WTC11 (cell line): ENCODE results near the gene ABCA13. TPM values are rescaled to one million over a fixed set of nuclear protein-coding genes. Genes with fewer than 3 reads are reported as not detected.

ENCODE experiments used
- ATAC-seq: fragments of 200-7000 bp; cut with Tn5 transposase; 2 replicates; pipeline ENCODE4 v1.10.0; 2021; ENCODE audit warnings: mild to moderate bottlenecking, moderate library complexity
- CTCF ChIA-PET: fragments of 300-600 bp; sonication (Branson Sonifier 250); formaldehyde crosslinking; loops from one replicate; lab custom pipeline; 2021; ENCODE audit warnings: antibody characterized with exemption; lab: Charles Lee
- POLR2A ChIA-PET: fragments of 350-600 bp; sonication (Branson Sonifier 250); formaldehyde crosslinking; loops from one replicate; lab custom pipeline; 2021; ENCODE audit warnings: antibody characterized with exemption; lab: Charles Lee
- DNase-seq: peaks from one replicate; pipeline ENCODE4 v3.0.0; 2021; ENCODE audit warnings: low spot score
- H3K27ac Mint-ChIP-seq: 2 replicates; pipeline ENCODE4 v1.8.0; 2021; ENCODE audit warnings: mixed read lengths
- H3K27me3 Mint-ChIP-seq: 2 replicates; pipeline ENCODE4 v1.8.0; 2021; ENCODE audit warnings: low read depth, mild to moderate bottlenecking, moderate library complexity, mixed read lengths
- H3K36me3 Mint-ChIP-seq: 2 replicates; pipeline ENCODE4 v1.8.0; 2021; ENCODE audit warnings: mixed read lengths
- H3K4me1 Mint-ChIP-seq: 2 replicates; pipeline ENCODE4 v1.8.0; 2022; ENCODE audit warnings: mixed read lengths
- H3K4me3 Mint-ChIP-seq: 2 replicates; pipeline ENCODE4 v1.8.0; 2021; ENCODE audit warnings: mild to moderate bottlenecking, moderate library complexity, mixed read lengths
- H3K9me3 Mint-ChIP-seq: 2 replicates; pipeline ENCODE4 v1.8.0; 2021; ENCODE audit warnings: mixed read lengths
- CREB1 ChIP-seq: sonication (generic); formaldehyde crosslinking; IDR thresholded peaks from 2 replicates; pipeline ENCODE4 v1.8.0; 2023; ENCODE audit warnings: mild to moderate bottlenecking, missing genetic modification reagents
- FOXJ3 ChIP-seq: sonication (generic); formaldehyde crosslinking; IDR thresholded peaks from 2 replicates; pipeline ENCODE4 v1.9.0; 2021; ENCODE audit warnings: missing genetic modification reagents, mild to moderate bottlenecking, borderline replicate concordance
- GTF2I ChIP-seq: fragments of 250-450 bp; sonication (Bioruptor Pico); conservative IDR thresholded peaks from 2 replicates; pipeline ENCODE4 v1.4.0; 2021; ENCODE audit warnings: mild to moderate bottlenecking
- JUN ChIP-seq: sonication (generic); formaldehyde crosslinking; IDR thresholded peaks from 2 replicates; pipeline ENCODE4 v1.8.0; 2023; ENCODE audit warnings: mild to moderate bottlenecking, missing genetic modification reagents
- NFATC4 ChIP-seq: fragments of 250-450 bp; sonication (Bioruptor Pico); IDR thresholded peaks from 2 replicates; pipeline ENCODE4 v1.9.0; 2021; ENCODE audit warnings: mild to moderate bottlenecking
- NFE2L1 ChIP-seq: sonication (generic); formaldehyde crosslinking; IDR thresholded peaks from 2 replicates; pipeline ENCODE4 v1.8.1; 2023; ENCODE audit warnings: missing genetic modification reagents
- SP1 ChIP-seq: sonication (generic); formaldehyde crosslinking; conservative IDR thresholded peaks from 2 replicates; pipeline ENCODE4 v1.8.1; 2022; ENCODE audit warnings: missing genetic modification reagents
- ZNF317 ChIP-seq: sonication (generic); formaldehyde crosslinking; IDR thresholded peaks from 2 replicates; pipeline ENCODE4 v1.8.1; 2023; ENCODE audit warnings: low read depth, mild to moderate bottlenecking, moderate library complexity, missing genetic modification reagents, borderline replicate concordance
- ZNF416 ChIP-seq: fragments of 250-450 bp; sonication (Bioruptor Pico); IDR thresholded peaks from 2 replicates; pipeline ENCODE4 v1.9.0; 2021; ENCODE audit warnings: mild to moderate bottlenecking, inconsistent platforms
- total RNA-seq: library from RNA; stranded (reverse); gene quantifications from 3 replicates; pipeline ENCODE4 v1.2.3, GENCODE V29; 2021
- TF ChIP-seq, protein P1 (sequence below): sonication (generic); formaldehyde crosslinking; IDR thresholded peaks from 2 replicates; pipeline ENCODE4 v1.8.0; 2022; ENCODE audit warnings: missing genetic modification reagents
- TF ChIP-seq, protein P2 (sequence below): sonication (generic); formaldehyde crosslinking; IDR thresholded peaks from 2 replicates; pipeline ENCODE4 v1.8.0; 2022; ENCODE audit warnings: mild to moderate bottlenecking, missing genetic modification reagents
- TF ChIP-seq, protein P3 (sequence below): fragments of 250-450 bp; sonication (Bioruptor Pico); IDR thresholded peaks from 2 replicates; pipeline ENCODE4 v1.9.0; 2021; ENCODE audit warnings: mild to moderate bottlenecking
- TF ChIP-seq, protein P4 (sequence below): fragments of 200-600 bp; IDR thresholded peaks from 2 replicates; pipeline ENCODE4 v1.8.0; 2022; ENCODE audit warnings: antibody characterized with exemption
- TF ChIP-seq, protein P5 (sequence below): sonication (generic); formaldehyde crosslinking; conservative IDR thresholded peaks from 2 replicates; pipeline ENCODE4 v1.8.1; 2023; ENCODE audit warnings: mild to moderate bottlenecking, low read depth, missing genetic modification reagents, moderate library complexity
- TF ChIP-seq, protein P6 (sequence below): sonication (generic); formaldehyde crosslinking; IDR thresholded peaks from 2 replicates; pipeline ENCODE4 v1.8.0; 2022; ENCODE audit warnings: mild to moderate bottlenecking, missing genetic modification reagents
- TF ChIP-seq, protein P7 (sequence below): fragments of 250-450 bp; sonication (Bioruptor Pico); IDR thresholded peaks from 2 replicates; pipeline ENCODE4 v2.1.2; 2022; ENCODE audit warnings: mild to moderate bottlenecking, moderate library complexity
- TF ChIP-seq, protein P8 (sequence below): sonication (generic); formaldehyde crosslinking; IDR thresholded peaks from 2 replicates; pipeline ENCODE4 v1.8.0; 2023; ENCODE audit warnings: mild to moderate bottlenecking, missing genetic modification reagents

The ABCA13 gene
- total RNA-seq, 1 experiment from 2014 or later, result 0.04 TPM

DNA sequence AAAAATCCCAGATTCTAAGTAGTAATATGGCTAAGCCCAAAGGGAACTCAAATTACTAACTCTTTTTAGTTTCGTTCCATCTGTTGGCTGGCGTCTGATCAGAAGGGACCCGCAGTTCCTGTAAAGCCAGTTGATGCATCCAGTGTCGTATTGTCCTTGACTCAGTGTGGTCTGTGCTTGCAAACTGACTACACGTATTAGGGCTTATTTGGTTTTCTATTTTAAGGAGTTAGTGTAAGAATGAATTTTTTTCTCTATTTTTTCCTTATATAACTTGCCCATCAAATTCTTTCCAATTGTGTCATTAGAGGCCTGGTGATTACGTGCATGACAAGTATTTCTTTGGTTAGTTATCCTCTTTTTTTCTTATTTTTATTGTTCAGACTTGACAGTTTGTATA lies 9.7 kb downstream of the ABCA13 start (continued):
- TF ChIP-seq, protein P1, sequence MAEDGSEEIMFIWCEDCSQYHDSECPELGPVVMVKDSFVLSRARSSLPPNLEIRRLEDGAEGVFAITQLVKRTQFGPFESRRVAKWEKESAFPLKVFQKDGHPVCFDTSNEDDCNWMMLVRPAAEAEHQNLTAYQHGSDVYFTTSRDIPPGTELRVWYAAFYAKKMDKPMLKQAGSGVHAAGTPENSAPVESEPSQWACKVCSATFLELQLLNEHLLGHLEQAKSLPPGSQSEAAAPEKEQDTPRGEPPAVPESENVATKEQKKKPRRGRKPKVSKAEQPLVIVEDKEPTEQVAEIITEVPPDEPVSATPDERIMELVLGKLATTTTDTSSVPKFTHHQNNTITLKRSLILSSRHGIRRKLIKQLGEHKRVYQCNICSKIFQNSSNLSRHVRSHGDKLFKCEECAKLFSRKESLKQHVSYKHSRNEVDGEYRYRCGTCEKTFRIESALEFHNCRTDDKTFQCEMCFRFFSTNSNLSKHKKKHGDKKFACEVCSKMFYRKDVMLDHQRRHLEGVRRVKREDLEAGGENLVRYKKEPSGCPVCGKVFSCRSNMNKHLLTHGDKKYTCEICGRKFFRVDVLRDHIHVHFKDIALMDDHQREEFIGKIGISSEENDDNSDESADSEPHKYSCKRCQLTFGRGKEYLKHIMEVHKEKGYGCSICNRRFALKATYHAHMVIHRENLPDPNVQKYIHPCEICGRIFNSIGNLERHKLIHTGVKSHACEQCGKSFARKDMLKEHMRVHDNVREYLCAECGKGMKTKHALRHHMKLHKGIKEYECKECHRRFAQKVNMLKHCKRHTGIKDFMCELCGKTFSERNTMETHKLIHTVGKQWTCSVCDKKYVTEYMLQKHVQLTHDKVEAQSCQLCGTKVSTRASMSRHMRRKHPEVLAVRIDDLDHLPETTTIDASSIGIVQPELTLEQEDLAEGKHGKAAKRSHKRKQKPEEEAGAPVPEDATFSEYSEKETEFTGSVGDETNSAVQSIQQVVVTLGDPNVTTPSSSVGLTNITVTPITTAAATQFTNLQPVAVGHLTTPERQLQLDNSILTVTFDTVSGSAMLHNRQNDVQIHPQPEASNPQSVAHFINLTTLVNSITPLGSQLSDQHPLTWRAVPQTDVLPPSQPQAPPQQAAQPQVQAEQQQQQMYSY (CRISPR knock-in tag), result no peak
- TF ChIP-seq, protein P2, sequence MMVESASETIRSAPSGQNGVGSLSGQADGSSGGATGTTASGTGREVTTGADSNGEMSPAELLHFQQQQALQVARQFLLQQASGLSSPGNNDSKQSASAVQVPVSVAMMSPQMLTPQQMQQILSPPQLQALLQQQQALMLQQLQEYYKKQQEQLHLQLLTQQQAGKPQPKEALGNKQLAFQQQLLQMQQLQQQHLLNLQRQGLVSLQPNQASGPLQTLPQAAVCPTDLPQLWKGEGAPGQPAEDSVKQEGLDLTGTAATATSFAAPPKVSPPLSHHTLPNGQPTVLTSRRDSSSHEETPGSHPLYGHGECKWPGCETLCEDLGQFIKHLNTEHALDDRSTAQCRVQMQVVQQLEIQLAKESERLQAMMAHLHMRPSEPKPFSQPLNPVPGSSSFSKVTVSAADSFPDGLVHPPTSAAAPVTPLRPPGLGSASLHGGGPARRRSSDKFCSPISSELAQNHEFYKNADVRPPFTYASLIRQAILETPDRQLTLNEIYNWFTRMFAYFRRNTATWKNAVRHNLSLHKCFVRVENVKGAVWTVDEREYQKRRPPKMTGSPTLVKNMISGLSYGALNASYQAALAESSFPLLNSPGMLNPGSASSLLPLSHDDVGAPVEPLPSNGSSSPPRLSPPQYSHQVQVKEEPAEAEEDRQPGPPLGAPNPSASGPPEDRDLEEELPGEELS (CRISPR knock-in tag), result no peak
- TF ChIP-seq JUN (no peak), GTF2I (CRISPR knock-in tag) (no peak), ZNF416 (CRISPR knock-in tag) (no peak), NFE2L1 (no peak), NFATC4 (CRISPR knock-in tag) (no peak)
- TF ChIP-seq, protein P3, sequence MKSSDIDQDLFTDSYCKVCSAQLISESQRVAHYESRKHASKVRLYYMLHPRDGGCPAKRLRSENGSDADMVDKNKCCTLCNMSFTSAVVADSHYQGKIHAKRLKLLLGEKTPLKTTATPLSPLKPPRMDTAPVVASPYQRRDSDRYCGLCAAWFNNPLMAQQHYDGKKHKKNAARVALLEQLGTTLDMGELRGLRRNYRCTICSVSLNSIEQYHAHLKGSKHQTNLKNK (CRISPR knock-in tag), result no peak
- TF ChIP-seq, protein P4, sequence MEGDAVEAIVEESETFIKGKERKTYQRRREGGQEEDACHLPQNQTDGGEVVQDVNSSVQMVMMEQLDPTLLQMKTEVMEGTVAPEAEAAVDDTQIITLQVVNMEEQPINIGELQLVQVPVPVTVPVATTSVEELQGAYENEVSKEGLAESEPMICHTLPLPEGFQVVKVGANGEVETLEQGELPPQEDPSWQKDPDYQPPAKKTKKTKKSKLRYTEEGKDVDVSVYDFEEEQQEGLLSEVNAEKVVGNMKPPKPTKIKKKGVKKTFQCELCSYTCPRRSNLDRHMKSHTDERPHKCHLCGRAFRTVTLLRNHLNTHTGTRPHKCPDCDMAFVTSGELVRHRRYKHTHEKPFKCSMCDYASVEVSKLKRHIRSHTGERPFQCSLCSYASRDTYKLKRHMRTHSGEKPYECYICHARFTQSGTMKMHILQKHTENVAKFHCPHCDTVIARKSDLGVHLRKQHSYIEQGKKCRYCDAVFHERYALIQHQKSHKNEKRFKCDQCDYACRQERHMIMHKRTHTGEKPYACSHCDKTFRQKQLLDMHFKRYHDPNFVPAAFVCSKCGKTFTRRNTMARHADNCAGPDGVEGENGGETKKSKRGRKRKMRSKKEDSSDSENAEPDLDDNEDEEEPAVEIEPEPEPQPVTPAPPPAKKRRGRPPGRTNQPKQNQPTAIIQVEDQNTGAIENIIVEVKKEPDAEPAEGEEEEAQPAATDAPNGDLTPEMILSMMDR, result no peak

DNA sequence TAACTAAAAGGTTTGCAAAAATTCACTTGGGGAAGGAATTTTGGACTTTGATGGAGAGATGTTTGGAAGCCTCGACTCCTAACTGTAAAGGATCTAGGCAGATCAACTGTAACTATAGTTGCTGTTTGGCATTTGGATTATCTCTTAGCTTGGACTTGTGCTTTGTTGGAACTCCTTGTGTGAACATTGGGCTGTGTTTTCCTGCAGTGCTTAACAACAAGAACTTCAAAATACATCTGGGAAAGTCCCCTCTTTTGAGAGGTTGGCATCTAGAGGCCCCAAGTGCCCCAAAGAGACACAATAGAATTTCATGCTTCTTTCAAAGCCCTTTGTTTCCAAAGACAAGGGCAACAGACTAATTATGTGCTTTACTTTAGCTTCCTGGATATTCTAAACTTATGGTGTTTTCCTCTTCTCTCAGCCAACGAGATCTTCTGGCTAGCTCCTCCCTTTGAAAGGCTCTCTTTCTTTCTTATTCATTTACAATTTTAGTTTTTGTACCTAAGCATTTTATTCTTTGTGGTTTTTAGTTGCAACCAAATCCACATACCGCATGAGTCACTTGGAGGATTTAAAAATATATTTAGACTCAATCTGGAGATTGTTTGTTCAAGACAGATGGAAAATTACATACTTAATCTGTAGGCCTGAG lies 11.6 kb downstream of the ABCA13 start:
- Mint-ChIP-seq H3K27ac (no peak overlapping the region), H3K36me3 (peaks cover 7% of the 10 kb centered on the region), H3K9me3 (peaks cover 24% of the 10 kb centered on the region), H3K4me3 (no peak overlapping the region), H3K4me1 (peaks cover 30% of the 10 kb centered on the region), H3K27me3 (peaks cover 11% of the 10 kb centered on the region)
- no peak for ATAC-seq
- no peak for DNase-seq
- ChIA-PET CTCF (no interaction called here), POLR2A (no interaction called here)
- TF ChIP-seq, protein P5, sequence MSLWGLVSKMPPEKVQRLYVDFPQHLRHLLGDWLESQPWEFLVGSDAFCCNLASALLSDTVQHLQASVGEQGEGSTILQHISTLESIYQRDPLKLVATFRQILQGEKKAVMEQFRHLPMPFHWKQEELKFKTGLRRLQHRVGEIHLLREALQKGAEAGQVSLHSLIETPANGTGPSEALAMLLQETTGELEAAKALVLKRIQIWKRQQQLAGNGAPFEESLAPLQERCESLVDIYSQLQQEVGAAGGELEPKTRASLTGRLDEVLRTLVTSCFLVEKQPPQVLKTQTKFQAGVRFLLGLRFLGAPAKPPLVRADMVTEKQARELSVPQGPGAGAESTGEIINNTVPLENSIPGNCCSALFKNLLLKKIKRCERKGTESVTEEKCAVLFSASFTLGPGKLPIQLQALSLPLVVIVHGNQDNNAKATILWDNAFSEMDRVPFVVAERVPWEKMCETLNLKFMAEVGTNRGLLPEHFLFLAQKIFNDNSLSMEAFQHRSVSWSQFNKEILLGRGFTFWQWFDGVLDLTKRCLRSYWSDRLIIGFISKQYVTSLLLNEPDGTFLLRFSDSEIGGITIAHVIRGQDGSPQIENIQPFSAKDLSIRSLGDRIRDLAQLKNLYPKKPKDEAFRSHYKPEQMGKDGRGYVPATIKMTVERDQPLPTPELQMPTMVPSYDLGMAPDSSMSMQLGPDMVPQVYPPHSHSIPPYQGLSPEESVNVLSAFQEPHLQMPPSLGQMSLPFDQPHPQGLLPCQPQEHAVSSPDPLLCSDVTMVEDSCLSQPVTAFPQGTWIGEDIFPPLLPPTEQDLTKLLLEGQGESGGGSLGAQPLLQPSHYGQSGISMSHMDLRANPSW (CRISPR knock-in tag), result no peak
- TF ChIP-seq, protein P6, sequence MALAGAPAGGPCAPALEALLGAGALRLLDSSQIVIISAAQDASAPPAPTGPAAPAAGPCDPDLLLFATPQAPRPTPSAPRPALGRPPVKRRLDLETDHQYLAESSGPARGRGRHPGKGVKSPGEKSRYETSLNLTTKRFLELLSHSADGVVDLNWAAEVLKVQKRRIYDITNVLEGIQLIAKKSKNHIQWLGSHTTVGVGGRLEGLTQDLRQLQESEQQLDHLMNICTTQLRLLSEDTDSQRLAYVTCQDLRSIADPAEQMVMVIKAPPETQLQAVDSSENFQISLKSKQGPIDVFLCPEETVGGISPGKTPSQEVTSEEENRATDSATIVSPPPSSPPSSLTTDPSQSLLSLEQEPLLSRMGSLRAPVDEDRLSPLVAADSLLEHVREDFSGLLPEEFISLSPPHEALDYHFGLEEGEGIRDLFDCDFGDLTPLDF (CRISPR knock-in tag), result no peak
- TF ChIP-seq FOXJ3 (CRISPR knock-in tag) (no peak), ZNF317 (CRISPR knock-in tag) (no peak), SP1 (CRISPR knock-in tag) (no peak), CREB1 (CRISPR knock-in tag) (no peak), JUN (no peak)
- TF ChIP-seq, protein P2 (CRISPR knock-in tag), result no peak
- TF ChIP-seq, protein P7, sequence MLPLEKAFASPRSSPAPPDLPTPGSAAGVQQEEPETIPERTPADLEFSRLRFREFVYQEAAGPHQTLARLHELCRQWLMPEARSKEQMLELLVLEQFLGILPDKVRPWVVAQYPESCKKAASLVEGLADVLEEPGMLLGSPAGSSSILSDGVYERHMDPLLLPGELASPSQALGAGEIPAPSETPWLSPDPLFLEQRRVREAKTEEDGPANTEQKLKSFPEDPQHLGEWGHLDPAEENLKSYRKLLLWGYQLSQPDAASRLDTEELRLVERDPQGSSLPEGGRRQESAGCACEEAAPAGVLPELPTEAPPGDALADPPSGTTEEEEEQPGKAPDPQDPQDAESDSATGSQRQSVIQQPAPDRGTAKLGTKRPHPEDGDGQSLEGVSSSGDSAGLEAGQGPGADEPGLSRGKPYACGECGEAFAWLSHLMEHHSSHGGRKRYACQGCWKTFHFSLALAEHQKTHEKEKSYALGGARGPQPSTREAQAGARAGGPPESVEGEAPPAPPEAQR (CRISPR knock-in tag), result no peak
- TF ChIP-seq, protein P8, sequence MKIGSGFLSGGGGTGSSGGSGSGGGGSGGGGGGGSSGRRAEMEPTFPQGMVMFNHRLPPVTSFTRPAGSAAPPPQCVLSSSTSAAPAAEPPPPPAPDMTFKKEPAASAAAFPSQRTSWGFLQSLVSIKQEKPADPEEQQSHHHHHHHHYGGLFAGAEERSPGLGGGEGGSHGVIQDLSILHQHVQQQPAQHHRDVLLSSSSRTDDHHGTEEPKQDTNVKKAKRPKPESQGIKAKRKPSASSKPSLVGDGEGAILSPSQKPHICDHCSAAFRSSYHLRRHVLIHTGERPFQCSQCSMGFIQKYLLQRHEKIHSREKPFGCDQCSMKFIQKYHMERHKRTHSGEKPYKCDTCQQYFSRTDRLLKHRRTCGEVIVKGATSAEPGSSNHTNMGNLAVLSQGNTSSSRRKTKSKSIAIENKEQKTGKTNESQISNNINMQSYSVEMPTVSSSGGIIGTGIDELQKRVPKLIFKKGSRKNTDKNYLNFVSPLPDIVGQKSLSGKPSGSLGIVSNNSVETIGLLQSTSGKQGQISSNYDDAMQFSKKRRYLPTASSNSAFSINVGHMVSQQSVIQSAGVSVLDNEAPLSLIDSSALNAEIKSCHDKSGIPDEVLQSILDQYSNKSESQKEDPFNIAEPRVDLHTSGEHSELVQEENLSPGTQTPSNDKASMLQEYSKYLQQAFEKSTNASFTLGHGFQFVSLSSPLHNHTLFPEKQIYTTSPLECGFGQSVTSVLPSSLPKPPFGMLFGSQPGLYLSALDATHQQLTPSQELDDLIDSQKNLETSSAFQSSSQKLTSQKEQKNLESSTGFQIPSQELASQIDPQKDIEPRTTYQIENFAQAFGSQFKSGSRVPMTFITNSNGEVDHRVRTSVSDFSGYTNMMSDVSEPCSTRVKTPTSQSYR (CRISPR knock-in tag), result no peak
